Measurements from ENCODE around the gene TMEM218.

DNA sequence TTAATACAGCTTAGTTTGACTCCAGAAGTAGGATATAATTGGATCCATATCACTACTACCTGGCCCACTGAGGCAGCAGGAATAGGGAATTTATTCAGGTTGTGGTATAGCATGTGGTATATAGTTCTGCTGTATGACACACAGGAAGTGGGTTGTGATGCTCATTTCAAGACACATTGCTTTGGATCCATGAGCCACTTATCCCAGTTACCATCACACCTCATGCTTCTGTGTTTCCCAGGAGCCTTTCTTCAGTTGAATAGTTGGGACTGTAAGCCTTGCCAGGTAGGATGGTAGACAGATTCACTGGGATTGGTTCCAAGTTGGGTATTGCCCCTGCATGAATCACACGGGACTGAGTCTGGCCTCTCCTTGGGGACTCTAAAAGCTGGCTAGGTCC, 58.3 kb downstream of the TMEM218 start:
- TF ChIP-seq, protein P1, sequence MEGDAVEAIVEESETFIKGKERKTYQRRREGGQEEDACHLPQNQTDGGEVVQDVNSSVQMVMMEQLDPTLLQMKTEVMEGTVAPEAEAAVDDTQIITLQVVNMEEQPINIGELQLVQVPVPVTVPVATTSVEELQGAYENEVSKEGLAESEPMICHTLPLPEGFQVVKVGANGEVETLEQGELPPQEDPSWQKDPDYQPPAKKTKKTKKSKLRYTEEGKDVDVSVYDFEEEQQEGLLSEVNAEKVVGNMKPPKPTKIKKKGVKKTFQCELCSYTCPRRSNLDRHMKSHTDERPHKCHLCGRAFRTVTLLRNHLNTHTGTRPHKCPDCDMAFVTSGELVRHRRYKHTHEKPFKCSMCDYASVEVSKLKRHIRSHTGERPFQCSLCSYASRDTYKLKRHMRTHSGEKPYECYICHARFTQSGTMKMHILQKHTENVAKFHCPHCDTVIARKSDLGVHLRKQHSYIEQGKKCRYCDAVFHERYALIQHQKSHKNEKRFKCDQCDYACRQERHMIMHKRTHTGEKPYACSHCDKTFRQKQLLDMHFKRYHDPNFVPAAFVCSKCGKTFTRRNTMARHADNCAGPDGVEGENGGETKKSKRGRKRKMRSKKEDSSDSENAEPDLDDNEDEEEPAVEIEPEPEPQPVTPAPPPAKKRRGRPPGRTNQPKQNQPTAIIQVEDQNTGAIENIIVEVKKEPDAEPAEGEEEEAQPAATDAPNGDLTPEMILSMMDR (conservative IDR thresholded peaks at IDR 0.05; ENCODE audit: low read length) = no peak
- TF ChIP-seq EZH2phosphoT487 (IDR thresholded peaks at IDR 0.05; ENCODE audit: borderline replicate concordance) = no peak

Data from Loucy (cell line).